Uterus (tissue), 4 donors: ENCODE measurements around the gene SYCP2. TPM values are rescaled to one million over a fixed set of nuclear protein-coding genes. Genes with fewer than 3 reads are reported as not detected.

Source experiments
- DNase-seq, 2 donors: peaks; one replicate each; pipeline ENCODE4 v3.0.0-alpha.2; 2019 to 2020
- H3K27ac ChIP-seq, 2 donors: fragments of 200-600 bp; sonication (generic); 1 replicate in 1 of 2; 2 replicates in 1 of 2; pipeline ENCODE4 v1.5.1; 2016 to 2018
- H3K27me3 ChIP-seq, 2 donors: fragments of 200-600 bp; sonication (generic); one replicate each; pipeline ENCODE4 v1.5.1; 2018 to 2019; ENCODE audit warnings: control low read depth in 1 of 2
- H3K36me3 ChIP-seq, 2 donors: fragments of 200-600 bp; sonication (generic); one replicate each; pipeline ENCODE4 v1.5.1; 2019; ENCODE audit warnings: control low read depth in 1 of 2
- H3K4me1 ChIP-seq, 2 donors: fragments of 200-600 bp; sonication (generic); one replicate each; pipeline ENCODE4 v1.5.1; 2018 to 2019; ENCODE audit warnings: control low read depth in 1 of 2
- H3K4me3 ChIP-seq, 2 donors: fragments of 200-600 bp; sonication (generic); 1 replicate in 1 of 2; 2 replicates in 1 of 2; pipeline ENCODE4 v1.5.1; 2018 to 2019; ENCODE audit warnings: mild to moderate bottlenecking in 1 of 2
- H3K9me3 ChIP-seq, 2 donors: fragments of 200-600 bp; sonication (generic); one replicate each; pipeline ENCODE4 v1.5.1; 2019; ENCODE audit warnings: control low read depth in 1 of 2
- POLR2A ChIP-seq, 2 donors: fragments of 450-650 bp; IDR thresholded peaks; one replicate each; pipeline ENCODE4 v1.6.1; 2016; ENCODE audit warnings: antibody characterized with exemption in 2 of 2, mild to moderate bottlenecking in 1 of 2, moderate library complexity in 1 of 2
- intact Hi-C: fragments of 100-400 bp; cut with DNase I; formaldehyde crosslinking; loops from one replicate; pipeline ENCODE4 v1.15.1; 2023; ENCODE audit warnings: low total_unique reads
- total RNA-seq, 4 donors: library from RNA; depleted of rRNA in 3 of 4; stranded (reverse); fragments of >200 nt in 3 of 4; gene quantifications; one replicate each; pipeline versions ENCODE4 v1.1.0 to v1.2.4, GENCODE V29; 2014 to 2023
- TF ChIP-seq, protein P1 (sequence below), 4 experiments: fragments of 200-600 bp in 2 of 4; fragments of 450-650 bp in 2 of 4; sonication (generic) in 2 of 4; IDR thresholded peaks; one replicate each; pipeline ENCODE4 v1.5.1; 2016 to 2019; ENCODE audit warnings: antibody characterized with exemption in 4 of 4, mild to moderate bottlenecking in 2 of 4, moderate library complexity in 1 of 4
- donor health status: DM: yes; HTN: yes; CAD: no.

Gene SYCP2
- total RNA-seq, 4 donors from 2014 or later = 1.2 to 22.5 (median 6.6) TPM

DNA sequence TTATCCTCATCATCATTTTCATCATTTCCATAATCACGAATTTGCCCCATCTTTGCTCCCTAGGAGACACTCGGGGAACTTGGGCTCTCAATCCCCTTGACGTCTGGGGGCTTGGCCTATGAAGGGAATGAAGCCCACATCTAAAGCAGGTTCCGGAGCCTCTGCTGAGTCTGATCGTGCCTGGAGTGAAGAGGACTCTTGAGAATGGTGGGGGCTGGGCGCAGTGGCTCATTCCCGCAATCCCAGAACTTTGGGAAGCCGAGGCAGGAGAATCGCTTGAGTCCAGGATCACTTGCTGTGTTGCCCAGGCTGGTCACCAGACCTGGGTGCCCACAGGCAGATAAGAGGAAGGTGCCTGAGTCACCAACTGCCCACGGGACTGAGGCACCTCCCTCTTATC lies 114.5 kb downstream of the SYCP2 start:
- Histone ChIP-seq H3K27me3 (no peaks in the 10 kb centered on the region), H3K27ac (no peak overlapping the region), H3K4me1 (peaks cover 0 to 15% of the 10 kb centered on the region in 2 donors), H3K9me3 (no peaks in the 10 kb centered on the region), H3K36me3 (no peaks in the 10 kb centered on the region), H3K4me3 (no peak overlapping the region)
- peak in 1 of 2 donors; percentile 3 for DNase-seq
- intact Hi-C loops = no loop called here
- TF ChIP-seq POLR2A (IDR thresholded peaks at IDR 0.05) = no peak
- TF ChIP-seq, protein P1, sequence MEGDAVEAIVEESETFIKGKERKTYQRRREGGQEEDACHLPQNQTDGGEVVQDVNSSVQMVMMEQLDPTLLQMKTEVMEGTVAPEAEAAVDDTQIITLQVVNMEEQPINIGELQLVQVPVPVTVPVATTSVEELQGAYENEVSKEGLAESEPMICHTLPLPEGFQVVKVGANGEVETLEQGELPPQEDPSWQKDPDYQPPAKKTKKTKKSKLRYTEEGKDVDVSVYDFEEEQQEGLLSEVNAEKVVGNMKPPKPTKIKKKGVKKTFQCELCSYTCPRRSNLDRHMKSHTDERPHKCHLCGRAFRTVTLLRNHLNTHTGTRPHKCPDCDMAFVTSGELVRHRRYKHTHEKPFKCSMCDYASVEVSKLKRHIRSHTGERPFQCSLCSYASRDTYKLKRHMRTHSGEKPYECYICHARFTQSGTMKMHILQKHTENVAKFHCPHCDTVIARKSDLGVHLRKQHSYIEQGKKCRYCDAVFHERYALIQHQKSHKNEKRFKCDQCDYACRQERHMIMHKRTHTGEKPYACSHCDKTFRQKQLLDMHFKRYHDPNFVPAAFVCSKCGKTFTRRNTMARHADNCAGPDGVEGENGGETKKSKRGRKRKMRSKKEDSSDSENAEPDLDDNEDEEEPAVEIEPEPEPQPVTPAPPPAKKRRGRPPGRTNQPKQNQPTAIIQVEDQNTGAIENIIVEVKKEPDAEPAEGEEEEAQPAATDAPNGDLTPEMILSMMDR (IDR thresholded peaks at IDR 0.05) = no peak

- Histone ChIP-seq H3K4me3 (no peak overlapping the region), H3K36me3 (no peaks in the 10 kb centered on the region), H3K27me3 (no peaks in the 10 kb centered on the region), H3K9me3 (no peaks in the 10 kb centered on the region), H3K4me1 (peaks cover 0 to 11% of the 10 kb centered on the region in 2 donors), H3K27ac (no peak overlapping the region)
- TF ChIP-seq, protein P1 (IDR thresholded peaks at IDR 0.05) = no peak
- no peak for TF ChIP-seq POLR2A (IDR thresholded peaks at IDR 0.05)
- intact Hi-C loops = no loop called here
- DNase-seq = no peak
These were observed 115.4 kb downstream of the SYCP2 start for GRCh38 chr20:59817846-59818615.

GRCh38 chr20:59817406-59817805 lies 116.0 kb downstream of the SYCP2 start:
- Histone ChIP-seq H3K27ac (no peak overlapping the region), H3K36me3 (no peaks in the 10 kb centered on the region), H3K27me3 (no peaks in the 10 kb centered on the region), H3K4me1 (peaks cover 0 to 5% of the 10 kb centered on the region in 2 donors), H3K4me3 (no peak overlapping the region), H3K9me3 (no peaks in the 10 kb centered on the region)
- peak in 1 of 2 donors; percentile 1 for DNase-seq
- intact Hi-C loops = no loop called here
- TF ChIP-seq, protein P1 (IDR thresholded peaks at IDR 0.05) = no peak
- TF ChIP-seq POLR2A (IDR thresholded peaks at IDR 0.05) = no peak

DNA sequence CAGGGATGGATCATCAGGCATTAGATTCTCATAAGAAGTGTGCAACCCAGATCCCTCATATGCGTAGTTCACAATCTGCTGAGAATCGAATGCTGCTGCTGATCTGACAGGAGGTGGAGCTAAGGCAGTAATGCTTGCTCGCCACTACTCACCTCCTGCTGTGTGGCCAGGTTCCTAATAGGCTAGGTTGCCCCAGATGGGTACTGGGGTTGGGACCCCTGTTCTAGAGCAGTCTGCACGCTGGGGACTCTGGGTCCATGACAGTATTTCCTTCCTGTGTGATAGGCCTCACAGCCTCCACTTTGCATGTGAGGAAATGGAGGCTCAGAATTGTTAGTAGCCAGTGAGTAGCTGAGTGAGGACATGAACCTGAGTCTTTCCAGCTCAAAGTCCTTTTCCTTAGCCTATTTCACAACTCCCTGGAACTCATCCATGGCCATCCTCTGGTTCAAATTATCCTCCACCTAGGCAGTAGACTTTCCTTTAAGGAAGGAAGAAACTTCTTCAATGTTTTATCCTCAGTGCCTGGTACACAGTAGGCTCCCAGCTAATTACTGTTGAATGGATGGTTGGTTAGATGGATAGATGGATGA lies 117.2 kb downstream of the SYCP2 start:
- H3K4me1 ChIP-seq = peaks cover 0 to 1% of the 10 kb centered on the region in 2 donors
- no peak overlapping the region for H3K27ac ChIP-seq
- no peaks in the 10 kb centered on the region for H3K36me3 ChIP-seq
- TF ChIP-seq POLR2A (IDR thresholded peaks at IDR 0.05) = no peak
- TF ChIP-seq, protein P1 (IDR thresholded peaks at IDR 0.05) = no peak
- no peak for DNase-seq
- intact Hi-C loops = no loop called here
- no peaks in the 10 kb centered on the region for H3K9me3 ChIP-seq
- H3K27me3 ChIP-seq = no peaks in the 10 kb centered on the region
- no peak overlapping the region for H3K4me3 ChIP-seq

DNA sequence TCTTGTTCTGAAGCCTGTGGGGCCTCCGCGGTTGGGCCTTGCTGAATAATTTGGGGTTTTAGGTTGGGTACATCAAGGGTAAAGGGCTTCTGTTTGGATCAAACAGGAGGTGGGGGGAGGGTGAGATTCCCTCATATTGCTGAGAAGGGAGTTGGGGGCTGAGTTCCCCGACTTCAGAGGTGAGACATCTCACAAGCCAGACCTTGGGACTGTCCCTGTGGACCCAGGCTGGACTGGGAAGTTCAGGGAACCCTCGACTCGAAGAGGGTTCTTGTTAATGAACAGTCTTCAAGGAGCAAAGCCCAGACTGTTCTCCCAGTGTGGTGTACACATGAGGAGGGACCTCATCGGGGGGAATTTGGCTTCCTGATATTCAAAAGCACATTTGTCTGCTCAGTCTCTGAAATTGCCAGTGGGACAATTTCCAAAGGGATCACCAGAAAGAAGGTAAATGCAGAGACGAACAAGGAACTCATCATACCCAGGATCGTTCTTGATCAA lies 118.5 kb downstream of the SYCP2 start:
- no peaks in the 10 kb centered on the region for H3K4me1 ChIP-seq
- TF ChIP-seq POLR2A (IDR thresholded peaks at IDR 0.05) = no peak
- TF ChIP-seq, protein P1 (IDR thresholded peaks at IDR 0.05) = no peak
- H3K9me3 ChIP-seq = no peaks in the 10 kb centered on the region
- no peak overlapping the region for H3K4me3 ChIP-seq
- no peaks in the 10 kb centered on the region for H3K36me3 ChIP-seq
- no peak for DNase-seq
- intact Hi-C loops = no loop called here
- H3K27me3 ChIP-seq = no peaks in the 10 kb centered on the region
- no peak overlapping the region for H3K27ac ChIP-seq
